Measurements from ENCODE around the gene PARN.
"Not testable (repeated sequence)": the region's sequence is repeated elsewhere in the genome, so short reads cannot be mapped to it uniquely, and the experiment has no call there.

PARN gene

DNA sequence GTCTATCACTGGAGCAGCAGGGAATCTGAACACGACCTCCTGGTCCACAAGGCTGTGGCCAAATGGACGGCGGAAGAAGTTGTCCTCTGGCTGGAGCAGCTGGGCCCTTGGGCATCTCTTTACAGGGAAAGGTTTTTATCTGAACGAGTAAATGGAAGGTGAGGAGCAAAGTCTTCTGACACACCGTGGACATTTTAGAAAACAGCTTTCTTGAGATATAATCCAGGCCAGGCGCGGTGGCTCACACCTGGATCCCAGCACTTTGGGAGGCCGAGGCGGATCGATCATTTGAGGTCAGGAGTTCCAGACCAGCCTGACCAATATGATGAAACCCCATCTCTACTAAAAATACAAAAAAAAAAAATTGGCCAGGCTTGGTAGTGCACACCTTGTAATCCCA, 19.8 kb upstream of the PARN start:
- TF ChIP-seq MAX (IDR thresholded peaks at IDR 0.05; ENCODE audit: low read depth, low read length): no peak
- no peak for TF ChIP-seq MYC (IDR thresholded peaks at IDR 0.05; ENCODE audit: low read depth, low read length)
- TF ChIP-seq POLR2A (IDR thresholded peaks at IDR 0.05; ENCODE audit: extremely low read depth, insufficient read length): no peak
- no peak for TF ChIP-seq CTCF (IDR thresholded peaks at IDR 0.05; ENCODE audit: low read depth, low read length)
- DNase-seq (ENCODE audit: low read depth): no peak
- H3K4me3 ChIP-seq (ENCODE audit: low read depth, low read length): no peak overlapping the region

- TF ChIP-seq POLR2A (IDR thresholded peaks at IDR 0.05; ENCODE audit: extremely low read depth, insufficient read length) (no peak), CTCF (IDR thresholded peaks at IDR 0.05; ENCODE audit: low read depth, low read length) (no peak), MYC (IDR thresholded peaks at IDR 0.05; ENCODE audit: low read depth, low read length) (no peak), MAX (IDR thresholded peaks at IDR 0.05; ENCODE audit: low read depth, low read length) (no peak)
- peak; percentile 34 for DNase-seq (ENCODE audit: low read depth)
- H3K4me3 ChIP-seq (ENCODE audit: low read depth, low read length): no peak overlapping the region
Observed at GRCh38 chr16:14641926-14642325, 11.9 kb upstream of the PARN start.

DNA sequence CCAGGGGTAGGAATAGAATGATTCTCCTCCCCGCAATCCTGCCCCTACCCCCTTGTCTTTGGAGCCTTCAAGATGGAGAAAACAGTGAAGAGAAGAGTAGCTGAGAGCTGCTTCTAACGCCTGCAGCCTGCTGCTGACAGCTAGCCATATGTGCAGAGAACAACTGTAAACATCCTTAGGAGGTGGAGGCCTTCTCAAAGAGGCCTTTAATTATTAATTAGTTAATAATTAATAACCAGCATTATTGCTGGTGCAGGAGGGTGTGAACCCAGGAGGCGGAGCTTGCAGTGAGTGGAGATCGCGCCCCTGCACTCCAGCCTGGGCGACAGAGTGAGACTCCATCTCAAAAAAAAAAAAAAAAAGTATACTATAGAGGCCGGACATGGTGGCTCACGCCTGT, 11.1 kb upstream of the PARN start:
- H3K4me3 ChIP-seq (ENCODE audit: low read depth, low read length): no peak overlapping the region
- TF ChIP-seq MAX (IDR thresholded peaks at IDR 0.05; ENCODE audit: low read depth, low read length): no peak
- no peak for TF ChIP-seq POLR2A (IDR thresholded peaks at IDR 0.05; ENCODE audit: extremely low read depth, insufficient read length)
- no peak for DNase-seq (ENCODE audit: low read depth)

DNA sequence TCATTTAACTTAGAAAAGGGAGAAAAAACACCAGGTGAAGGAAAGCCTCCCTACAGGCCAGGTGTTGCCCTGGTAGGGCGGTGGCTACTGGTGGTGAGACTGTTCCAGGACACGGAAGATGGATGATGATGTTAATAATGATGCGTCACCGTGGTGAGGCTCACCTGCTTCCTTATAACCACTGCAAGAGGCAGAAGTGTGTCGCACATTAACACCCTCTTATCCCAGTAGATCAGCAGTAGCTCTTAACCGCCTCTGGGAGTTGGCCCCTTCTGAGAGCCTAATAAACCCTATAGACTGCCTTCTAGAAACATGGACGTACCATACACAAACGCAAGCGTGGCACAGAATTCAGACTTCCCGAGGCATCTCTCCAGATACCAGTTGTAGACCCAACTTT, 10.5 kb upstream of the PARN start:
- DNase-seq (ENCODE audit: low read depth): no peak
- no peak overlapping the region for H3K4me3 ChIP-seq (ENCODE audit: low read depth, low read length)
- TF ChIP-seq MYC (IDR thresholded peaks at IDR 0.05; ENCODE audit: low read depth, low read length) (no peak), CTCF (IDR thresholded peaks at IDR 0.05; ENCODE audit: low read depth, low read length) (no peak), MAX (IDR thresholded peaks at IDR 0.05; ENCODE audit: low read depth, low read length) (no peak), POLR2A (IDR thresholded peaks at IDR 0.05; ENCODE audit: extremely low read depth, insufficient read length) (no peak)

- DNase-seq (ENCODE audit: low read depth); H3K4me3 ChIP-seq (ENCODE audit: low read depth, low read length): not testable (repeated sequence)
Observed at GRCh38 chr16:14636951-14637240, 6.8 kb upstream of the PARN start.

GRCh38 chr16:14636179-14636950, 6.3 kb upstream of the PARN start:
- not testable (repeated sequence) for H3K4me3 ChIP-seq (ENCODE audit: low read depth, low read length); DNase-seq (ENCODE audit: low read depth)

DNA sequence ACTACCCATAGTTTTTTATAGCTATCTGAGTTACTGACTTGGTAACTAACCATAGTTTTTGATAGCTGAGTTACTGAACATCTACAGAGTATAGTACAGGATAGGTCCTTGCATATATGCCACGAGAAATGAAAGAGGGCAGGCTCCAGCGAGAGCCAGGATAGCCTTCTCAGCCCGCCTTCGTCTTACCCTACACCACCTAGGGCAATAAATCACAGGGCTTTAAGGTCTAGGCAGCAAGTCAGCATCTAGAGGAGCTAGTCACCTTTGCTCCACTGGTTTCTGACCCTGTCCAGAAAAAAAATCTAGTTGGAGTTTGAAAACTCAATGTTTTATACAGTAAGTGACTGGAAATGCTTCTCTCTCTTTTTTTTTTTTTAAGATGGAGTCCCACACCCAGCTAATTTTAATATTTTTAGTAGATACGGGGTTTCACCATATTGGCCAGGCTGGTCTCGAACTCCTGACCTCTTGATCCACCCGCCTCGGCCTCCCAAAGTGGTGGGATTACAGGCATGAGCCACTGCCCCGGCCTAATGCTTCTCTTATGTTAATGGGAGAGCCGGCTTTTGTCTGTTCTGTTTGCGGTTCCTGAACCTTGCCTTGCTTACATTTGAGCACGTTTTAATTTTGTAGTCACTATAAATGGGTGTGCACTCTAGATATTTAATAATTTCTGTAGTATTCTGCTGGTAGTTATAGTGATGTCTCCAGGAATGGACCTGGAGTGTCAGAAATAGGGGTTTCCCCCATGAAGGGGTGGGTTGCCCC, 5.5 kb upstream of the PARN start:
- TF ChIP-seq POLR2A (IDR thresholded peaks at IDR 0.05; ENCODE audit: extremely low read depth, insufficient read length): no peak
- TF ChIP-seq MYC (IDR thresholded peaks at IDR 0.05; ENCODE audit: low read depth, low read length): no peak
- no peak for TF ChIP-seq CTCF (IDR thresholded peaks at IDR 0.05; ENCODE audit: low read depth, low read length)
- no peak for TF ChIP-seq MAX (IDR thresholded peaks at IDR 0.05; ENCODE audit: low read depth, low read length)
- no peak for DNase-seq (ENCODE audit: low read depth)
- H3K4me3 ChIP-seq (ENCODE audit: low read depth, low read length): no peak overlapping the region
